HG02973 (cell line): ENCODE data around the gene CLMN.

Experiments used
- ATAC-seq: cut with Tn5 transposase; IDR thresholded peaks from one replicate; pipeline ENCODE4 v1.9.1; 2021; ENCODE audit warnings: moderate library complexity; ENCODE audit not compliant: unreplicated experiment

Gene CLMN

GRCh38 chr14:95319312-95320077 lies at the start of gene CLMN:
Gene CLMN (minus strand): TSS chr14:95319908. CDS start chr14:95319792, 116 bp downstream.
- no peak for ATAC-seq

- no peak for ATAC-seq
Observed at GRCh38 chr14:95365401-95365800, 45.7 kb upstream of the CLMN start.

GRCh38 chr14:95364481-95365209 lies 44.9 kb upstream of the CLMN start:
- ATAC-seq: no peak

- ATAC-seq: no peak
Observed at GRCh38 chr14:95363468-95363954, 43.8 kb upstream of the CLMN start.

- ATAC-seq: no peak
Observed at GRCh38 chr14:95362138-95362494, 42.4 kb upstream of the CLMN start.

- ATAC-seq: no peak
Observed at GRCh38 chr14:95361373-95362137, 41.8 kb upstream of the CLMN start.

GRCh38 chr14:95360828-95361227 lies 41.1 kb upstream of the CLMN start:
- ATAC-seq: no peak

GRCh38 chr14:95359994-95360826 lies 40.5 kb upstream of the CLMN start:
- no peak for ATAC-seq

- no peak for ATAC-seq
Observed at GRCh38 chr14:95356245-95356869, 36.6 kb upstream of the CLMN start.

GRCh38 chr14:95355422-95355821 lies 35.7 kb upstream of the CLMN start:
- no peak for ATAC-seq

- no peak for ATAC-seq
Observed at GRCh38 chr14:95354834-95355233, 35.1 kb upstream of the CLMN start.

GRCh38 chr14:95353664-95354063 lies 34.0 kb upstream of the CLMN start:
- ATAC-seq: no peak

GRCh38 chr14:95353007-95353406 lies 33.3 kb upstream of the CLMN start:
- no peak for ATAC-seq

GRCh38 chr14:95352481-95352880 lies 32.8 kb upstream of the CLMN start:
- no peak for ATAC-seq

- ATAC-seq: no peak
Observed at GRCh38 chr14:95349241-95349640, 29.5 kb upstream of the CLMN start.

GRCh38 chr14:95348395-95349080 lies 28.8 kb upstream of the CLMN start:
- no peak for ATAC-seq

GRCh38 chr14:95346820-95347219 lies 27.1 kb upstream of the CLMN start:
- no peak for ATAC-seq

GRCh38 chr14:95346266-95346665 lies 26.6 kb upstream of the CLMN start:
- ATAC-seq: no peak

GRCh38 chr14:95345032-95345431 lies 25.3 kb upstream of the CLMN start:
- ATAC-seq: no peak

GRCh38 chr14:95344536-95344935 lies 24.8 kb upstream of the CLMN start:
- ATAC-seq: no peak
